Measurements from ENCODE around the gene TTPAL.

DNA sequence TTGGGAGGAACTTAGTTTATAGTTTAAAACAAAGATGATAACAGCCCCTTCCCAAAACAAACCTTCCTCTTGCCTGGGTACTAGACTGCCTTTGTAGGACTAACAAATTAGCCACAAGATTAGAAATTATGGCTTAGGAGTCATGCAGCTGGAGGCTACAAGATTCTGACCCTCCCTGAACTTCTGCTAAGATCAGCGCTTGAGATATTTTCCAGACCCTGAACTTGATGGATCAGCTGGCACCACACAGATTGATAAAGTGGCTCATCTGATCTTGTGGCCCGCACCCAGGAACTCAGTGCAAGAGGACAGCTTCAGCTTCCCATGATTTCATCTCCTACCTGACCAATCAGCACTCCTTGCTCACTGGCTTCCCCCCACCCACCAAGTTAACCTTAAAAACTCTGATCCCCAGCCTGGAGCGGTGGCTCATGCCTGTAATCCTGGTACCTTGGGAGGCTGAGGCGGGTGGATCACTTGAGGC is 52.1 kb downstream of the TTPAL start:
- TF ChIP-seq FOXM1 (IDR thresholded peaks at IDR 0.05; ENCODE audit: borderline replicate concordance) (no peak), FOXA1 (IDR thresholded peaks at IDR 0.05) (no peak), LEF1 (IDR thresholded peaks at IDR 0.05; ENCODE audit: borderline replicate concordance) (no peak), CTBP1 (IDR thresholded peaks at IDR 0.05; ENCODE audit: borderline replicate concordance) (no peak), NFRKB (IDR thresholded peaks at IDR 0.05) (no peak), SP1 (IDR thresholded peaks at IDR 0.05) (no peak), FOXK2 (IDR thresholded peaks at IDR 0.05) (no peak), ARNT (IDR thresholded peaks at IDR 0.05) (no peak), HDGF (IDR thresholded peaks at IDR 0.05; ENCODE audit: borderline replicate concordance) (no peak), TARDBP (IDR thresholded peaks at IDR 0.05) (no peak)
- TF ChIP-seq, protein P1, sequence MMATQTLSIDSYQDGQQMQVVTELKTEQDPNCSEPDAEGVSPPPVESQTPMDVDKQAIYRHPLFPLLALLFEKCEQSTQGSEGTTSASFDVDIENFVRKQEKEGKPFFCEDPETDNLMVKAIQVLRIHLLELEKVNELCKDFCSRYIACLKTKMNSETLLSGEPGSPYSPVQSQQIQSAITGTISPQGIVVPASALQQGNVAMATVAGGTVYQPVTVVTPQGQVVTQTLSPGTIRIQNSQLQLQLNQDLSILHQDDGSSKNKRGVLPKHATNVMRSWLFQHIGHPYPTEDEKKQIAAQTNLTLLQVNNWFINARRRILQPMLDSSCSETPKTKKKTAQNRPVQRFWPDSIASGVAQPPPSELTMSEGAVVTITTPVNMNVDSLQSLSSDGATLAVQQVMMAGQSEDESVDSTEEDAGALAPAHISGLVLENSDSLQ (IDR thresholded peaks at IDR 0.05): no peak

Measured in HEK293T (cell line).